Vagina (tissue), 2 donors: Measurements from ENCODE around the gene STOM. TPM values are rescaled to one million over a fixed set of nuclear protein-coding genes. Genes with fewer than 3 reads are reported as not detected.
A peak's percentile ranks its signal among the peaks of the same experiment; 100 is the strongest.

Experiments
- DNase-seq, 2 donors: peaks; one replicate each; pipeline ENCODE4 v3.0.0-alpha.2; 2017; ENCODE audit errors: extremely low spot score in 2 of 2
- H3K27ac ChIP-seq: fragments of 200-600 bp; sonication (generic); one replicate; pipeline ENCODE4 v1.5.1; 2019
- H3K27me3 ChIP-seq: fragments of 200-600 bp; sonication (generic); one replicate; pipeline ENCODE4 v1.5.1; 2019
- H3K36me3 ChIP-seq, 2 donors: fragments of 200-600 bp; sonication (generic); one replicate each; pipeline ENCODE4 v1.5.1; 2017 to 2019
- H3K4me1 ChIP-seq: fragments of 200-600 bp; sonication (generic); one replicate; pipeline ENCODE4 v1.5.1; 2019
- H3K4me3 ChIP-seq, 2 donors: fragments of 200-600 bp; sonication (generic); 1 replicate in 1 of 2; 2 replicates in 1 of 2; pipeline ENCODE4 v1.5.1; 2016 to 2019
- H3K9me3 ChIP-seq: fragments of 200-600 bp; sonication (generic); one replicate; pipeline ENCODE4 v1.5.1; 2019
- POLR2A ChIP-seq, 2 donors: fragments of 450-650 bp; IDR thresholded peaks; one replicate each; pipeline ENCODE4 v1.6.1; 2017; ENCODE audit warnings: antibody characterized with exemption in 2 of 2, mild to moderate bottlenecking in 2 of 2, moderate library complexity in 2 of 2
- POLR2AphosphoS5 ChIP-seq, 2 donors: sonication (generic); formaldehyde crosslinking; IDR thresholded peaks; one replicate each; pipeline ENCODE4 v1.9.0; 2017; ENCODE audit warnings: antibody characterized with exemption in 2 of 2, mild to moderate bottlenecking in 2 of 2, low read depth in 1 of 2; ENCODE audit not compliant: insufficient read depth in 1 of 2
- intact Hi-C: fragments of 100-400 bp; cut with DNase I; formaldehyde crosslinking; loops from one replicate; pipeline ENCODE4 v1.15.1; 2023
- total RNA-seq: library from RNA; depleted of rRNA; stranded (reverse); fragments of >200 nt; gene quantifications from one replicate; pipeline ENCODE4 v1.2.3, GENCODE V29; 2016
- TF ChIP-seq, protein P1 (sequence below), 3 experiments: fragments of 450-650 bp in 2 of 3; fragments of 200-600 bp in 1 of 3; sonication (generic) in 1 of 3; IDR thresholded peaks; one replicate each; pipeline ENCODE4 v1.5.1; 2017 to 2019; ENCODE audit warnings: antibody characterized with exemption in 3 of 3, mild to moderate bottlenecking in 2 of 3, moderate library complexity in 2 of 3

STOM gene
- total RNA-seq, 1 donor from 2014 or later: 263 TPM

- DNase-seq: no peak
- no peaks in the 10 kb centered on the region for H3K9me3 ChIP-seq
- no peak for TF ChIP-seq POLR2AphosphoS5 (IDR thresholded peaks at IDR 0.05; ENCODE audit: insufficient read depth in 1 of 2, low read depth in 1 of 2)
- no peak for TF ChIP-seq POLR2A (IDR thresholded peaks at IDR 0.05)
- TF ChIP-seq, protein P1, sequence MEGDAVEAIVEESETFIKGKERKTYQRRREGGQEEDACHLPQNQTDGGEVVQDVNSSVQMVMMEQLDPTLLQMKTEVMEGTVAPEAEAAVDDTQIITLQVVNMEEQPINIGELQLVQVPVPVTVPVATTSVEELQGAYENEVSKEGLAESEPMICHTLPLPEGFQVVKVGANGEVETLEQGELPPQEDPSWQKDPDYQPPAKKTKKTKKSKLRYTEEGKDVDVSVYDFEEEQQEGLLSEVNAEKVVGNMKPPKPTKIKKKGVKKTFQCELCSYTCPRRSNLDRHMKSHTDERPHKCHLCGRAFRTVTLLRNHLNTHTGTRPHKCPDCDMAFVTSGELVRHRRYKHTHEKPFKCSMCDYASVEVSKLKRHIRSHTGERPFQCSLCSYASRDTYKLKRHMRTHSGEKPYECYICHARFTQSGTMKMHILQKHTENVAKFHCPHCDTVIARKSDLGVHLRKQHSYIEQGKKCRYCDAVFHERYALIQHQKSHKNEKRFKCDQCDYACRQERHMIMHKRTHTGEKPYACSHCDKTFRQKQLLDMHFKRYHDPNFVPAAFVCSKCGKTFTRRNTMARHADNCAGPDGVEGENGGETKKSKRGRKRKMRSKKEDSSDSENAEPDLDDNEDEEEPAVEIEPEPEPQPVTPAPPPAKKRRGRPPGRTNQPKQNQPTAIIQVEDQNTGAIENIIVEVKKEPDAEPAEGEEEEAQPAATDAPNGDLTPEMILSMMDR (IDR thresholded peaks at IDR 0.05): no peak
- H3K36me3 ChIP-seq: peaks cover 0 to 39% of the 10 kb centered on the region in 2 donors
- H3K27ac ChIP-seq: peak overlapping the region; percentile 97
- peaks cover 92% of the 10 kb centered on the region for H3K4me1 ChIP-seq
- intact Hi-C loops: no loop called here
- peak overlapping the region; percentile 60 to 70 for H3K4me3 ChIP-seq
- H3K27me3 ChIP-seq: no peaks in the 10 kb centered on the region
These were observed 69.5 kb downstream of the STOM start for GRCh38 chr9:121300283-121301119.

DNA sequence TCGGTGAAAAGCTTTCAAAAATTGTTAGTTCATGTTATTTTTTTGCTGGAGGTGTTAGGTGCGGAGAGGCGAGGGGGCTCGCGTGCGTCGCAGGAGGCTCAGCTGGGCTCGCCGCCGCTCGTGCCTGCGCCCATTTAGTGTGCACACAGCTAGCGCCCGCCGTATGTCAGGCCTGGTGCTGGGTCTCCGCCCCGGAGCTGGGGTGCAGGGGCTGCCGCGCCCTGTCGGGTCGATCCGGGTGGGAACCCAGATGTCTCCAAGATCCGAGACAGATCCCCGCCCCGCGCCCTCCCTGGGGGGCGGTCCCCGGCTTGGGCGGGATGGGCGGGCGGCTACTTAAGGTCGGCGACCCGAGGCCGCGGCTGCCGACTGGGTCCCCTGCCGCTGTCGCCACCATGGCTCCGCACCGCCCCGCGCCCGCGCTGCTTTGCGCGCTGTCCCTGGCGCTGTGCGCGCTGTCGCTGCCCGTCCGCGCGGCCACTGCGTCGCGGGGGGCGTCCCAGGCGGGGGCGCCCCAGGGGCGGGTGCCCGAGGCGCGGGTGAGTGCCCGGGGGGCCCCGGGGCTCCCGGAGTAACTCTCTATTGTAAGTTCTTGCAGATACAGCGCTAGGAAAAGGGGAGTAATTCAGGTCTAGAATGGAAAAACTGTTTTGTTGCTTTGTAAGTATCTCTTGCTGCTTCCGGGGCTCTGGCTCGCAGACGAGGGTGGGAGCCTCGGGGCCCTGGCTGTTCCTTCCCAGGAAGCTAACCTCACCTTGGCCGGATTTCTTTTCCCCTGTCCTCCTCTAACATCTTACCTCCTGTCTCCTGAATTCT, 70.4 kb downstream of the STOM start:
- H3K4me1 ChIP-seq: peaks cover 92% of the 10 kb centered on the region
- intact Hi-C loops: no loop called here
- H3K27me3 ChIP-seq: no peaks in the 10 kb centered on the region

GRCh38 chr9:121298689-121299466, 71.2 kb downstream of the STOM start:
- peak overlapping the region; percentile 60 to 70 for H3K4me3 ChIP-seq
- peaks cover 0 to 23% of the 10 kb centered on the region in 2 donors for H3K36me3 ChIP-seq
- no peaks in the 10 kb centered on the region for H3K27me3 ChIP-seq
- H3K9me3 ChIP-seq: no peaks in the 10 kb centered on the region
- H3K4me1 ChIP-seq: peaks cover 92% of the 10 kb centered on the region
- peak overlapping the region; percentile 97 for H3K27ac ChIP-seq
- intact Hi-C loops: no loop called here
- peak in 1 of 2 donors; percentile 91 for DNase-seq
- no peak for TF ChIP-seq POLR2A (IDR thresholded peaks at IDR 0.05)
- peak in 1 of 2 donors; percentile 82 for TF ChIP-seq POLR2AphosphoS5 (IDR thresholded peaks at IDR 0.05; ENCODE audit: insufficient read depth in 1 of 2, low read depth in 1 of 2)

More for the DNA sequence above, 70.4 kb downstream of the STOM start:
- H3K27ac ChIP-seq: peak overlapping the region; percentile 97
- peaks cover 0 to 31% of the 10 kb centered on the region in 2 donors for H3K36me3 ChIP-seq
- H3K4me3 ChIP-seq: peak overlapping the region; percentile 60 to 70
- no peaks in the 10 kb centered on the region for H3K9me3 ChIP-seq
- TF ChIP-seq POLR2AphosphoS5 (IDR thresholded peaks at IDR 0.05; ENCODE audit: insufficient read depth in 1 of 2, low read depth in 1 of 2): peak in 1 of 2 donors; percentile 76
- peak in 1 of 2 donors; percentile 52 for TF ChIP-seq POLR2A (IDR thresholded peaks at IDR 0.05)
- TF ChIP-seq, protein P1 (IDR thresholded peaks at IDR 0.05): no peak
- DNase-seq: no peak

DNA sequence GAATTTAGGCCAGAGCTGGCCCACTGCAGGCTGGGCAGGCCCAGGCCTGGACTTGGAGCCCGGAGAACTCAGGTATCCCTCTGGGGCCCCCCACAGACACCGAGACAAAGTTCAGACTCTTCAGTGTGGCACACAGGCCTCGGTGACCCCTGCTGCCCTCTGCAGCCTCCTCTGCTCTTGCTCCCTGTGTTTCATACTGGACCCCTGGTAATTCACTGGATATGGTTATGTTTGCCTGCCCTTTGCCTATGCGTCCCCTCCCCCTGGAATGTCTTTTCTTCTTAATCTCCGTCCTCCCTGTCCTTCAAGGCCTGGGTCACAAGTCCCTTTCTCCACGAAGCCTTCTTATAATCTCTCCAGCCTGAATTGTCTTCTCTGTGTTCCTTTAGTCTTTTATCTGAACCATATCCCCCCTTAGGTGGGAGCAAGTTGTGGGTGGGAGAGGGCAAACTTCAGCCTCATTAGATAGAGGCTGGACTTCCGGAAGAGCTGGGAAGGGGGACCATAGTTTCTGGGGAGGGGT, 72.0 kb downstream of the STOM start:
- peak overlapping the region; percentile 97 for H3K27ac ChIP-seq
- H3K4me3 ChIP-seq: no peak overlapping the region
- no peaks in the 10 kb centered on the region for H3K27me3 ChIP-seq
- H3K4me1 ChIP-seq: peaks cover 92% of the 10 kb centered on the region
- H3K36me3 ChIP-seq: peaks cover 0 to 15% of the 10 kb centered on the region in 2 donors
- intact Hi-C loops: no loop called here
- no peaks in the 10 kb centered on the region for H3K9me3 ChIP-seq
- TF ChIP-seq POLR2A (IDR thresholded peaks at IDR 0.05) (no peak), POLR2AphosphoS5 (IDR thresholded peaks at IDR 0.05; ENCODE audit: insufficient read depth in 1 of 2, low read depth in 1 of 2) (no peak)
- TF ChIP-seq, protein P1 (IDR thresholded peaks at IDR 0.05): no peak
- no peak for DNase-seq
